ENCODE data around the gene DUSP5.

The DUSP5 gene

DNA sequence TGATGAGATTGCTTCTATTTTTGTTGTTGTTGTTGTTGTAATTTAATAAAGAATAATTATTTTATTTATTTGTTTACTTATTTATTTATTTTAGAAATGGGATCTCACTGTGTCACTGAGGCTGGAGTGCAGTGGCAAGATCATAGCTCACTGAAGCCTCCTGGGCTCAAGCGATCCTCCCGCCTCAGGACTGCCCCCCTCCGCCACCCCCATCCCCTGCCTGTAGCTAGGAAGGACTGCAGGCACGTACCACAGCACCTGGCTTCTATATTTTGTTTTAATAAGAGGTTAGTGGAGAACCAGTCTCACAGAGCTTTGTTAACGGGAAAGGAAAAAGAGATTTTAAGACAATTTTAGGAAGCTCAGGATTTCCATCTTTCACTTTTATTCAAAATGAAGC lies 50.3 kb downstream of the DUSP5 start:
- DNase-seq = no peak

DNA sequence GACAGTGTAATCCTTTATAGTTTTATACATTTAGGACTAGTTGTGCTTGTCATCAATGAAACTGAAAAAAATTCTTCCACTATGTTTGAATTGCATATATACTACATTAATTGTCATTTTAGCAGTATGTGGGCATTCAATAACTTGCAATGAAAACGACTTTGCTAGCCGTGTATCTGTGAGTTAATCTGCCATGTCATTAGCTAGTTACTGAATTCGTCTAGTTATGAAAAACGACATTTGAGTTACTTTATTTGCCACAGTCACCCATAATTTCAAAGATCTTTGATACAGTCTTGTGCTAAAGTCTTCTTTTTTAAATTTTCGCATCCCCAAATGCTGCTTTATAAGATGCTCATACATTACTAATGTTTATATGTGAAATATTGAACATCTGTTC lies 51.5 kb downstream of the DUSP5 start:
- no peak for DNase-seq

DNA sequence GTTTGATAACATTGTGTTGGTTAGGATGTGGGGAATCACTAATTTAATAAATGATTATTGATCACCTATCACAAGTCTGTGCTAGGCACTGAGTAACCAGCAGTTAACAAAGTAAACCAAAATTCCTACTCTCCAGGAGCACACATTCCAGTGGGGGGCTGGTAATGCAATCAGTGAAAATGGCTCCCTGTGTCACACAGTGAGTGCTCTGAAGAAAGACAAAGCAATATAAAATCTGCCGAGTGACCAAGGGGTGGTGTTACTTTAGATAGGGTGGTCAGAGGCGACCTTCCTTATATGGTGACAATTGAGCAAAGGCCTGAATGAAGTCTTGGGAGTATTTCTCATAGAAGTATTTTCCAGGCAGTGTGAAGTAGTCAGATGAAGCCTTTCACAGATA lies 56.2 kb downstream of the DUSP5 start:
- no peak for DNase-seq

DNA sequence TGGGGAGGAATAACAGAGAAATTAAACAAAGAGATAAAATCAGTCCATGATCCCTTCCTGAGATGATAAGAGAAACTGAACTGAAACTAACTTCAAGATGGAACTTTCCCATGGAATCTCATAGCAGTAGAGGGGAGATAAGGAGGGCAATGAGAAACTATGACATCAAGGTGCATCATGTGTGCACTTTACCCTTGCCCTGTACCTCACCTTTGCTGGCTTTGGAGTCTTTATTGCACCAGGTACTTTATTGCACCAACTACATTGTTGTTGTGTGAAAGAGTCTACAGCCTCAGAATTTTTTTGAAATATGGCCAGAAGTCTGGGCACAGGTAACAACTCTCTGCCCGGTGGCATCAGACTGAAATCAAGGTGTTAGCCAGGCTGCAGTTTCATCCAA lies 58.6 kb downstream of the DUSP5 start:
- no peak for DNase-seq

DNA sequence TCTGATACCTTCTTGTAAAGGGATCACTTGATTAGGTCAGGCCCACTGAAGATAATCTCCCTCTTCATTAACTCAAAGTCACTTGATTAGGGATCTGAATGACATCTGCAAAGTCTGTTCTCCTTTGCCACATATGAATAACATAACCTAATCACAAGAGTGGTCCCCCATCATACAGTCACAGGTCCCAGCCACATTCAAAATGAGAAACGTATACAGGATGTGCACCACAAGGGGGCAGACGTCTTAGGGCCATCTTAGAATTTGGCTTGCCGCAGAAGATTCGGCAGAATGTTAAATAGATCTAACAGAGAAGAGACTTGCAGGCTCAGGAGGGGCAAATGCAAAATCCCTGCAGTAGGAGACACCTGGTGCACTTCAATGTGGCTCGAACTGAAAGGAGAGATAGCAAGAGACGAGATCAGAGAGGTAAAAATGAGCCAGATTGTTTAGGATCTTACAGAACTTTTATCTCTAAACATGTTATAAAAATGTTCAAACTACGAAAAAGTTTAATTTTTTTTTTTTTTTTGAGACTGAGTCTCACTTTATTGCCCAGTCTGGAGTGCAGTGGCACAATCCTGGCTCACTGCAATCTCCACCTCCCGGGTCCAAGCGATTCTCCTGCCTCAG lies 59.4 kb downstream of the DUSP5 start:
- DNase-seq = peak; percentile 90

DNA sequence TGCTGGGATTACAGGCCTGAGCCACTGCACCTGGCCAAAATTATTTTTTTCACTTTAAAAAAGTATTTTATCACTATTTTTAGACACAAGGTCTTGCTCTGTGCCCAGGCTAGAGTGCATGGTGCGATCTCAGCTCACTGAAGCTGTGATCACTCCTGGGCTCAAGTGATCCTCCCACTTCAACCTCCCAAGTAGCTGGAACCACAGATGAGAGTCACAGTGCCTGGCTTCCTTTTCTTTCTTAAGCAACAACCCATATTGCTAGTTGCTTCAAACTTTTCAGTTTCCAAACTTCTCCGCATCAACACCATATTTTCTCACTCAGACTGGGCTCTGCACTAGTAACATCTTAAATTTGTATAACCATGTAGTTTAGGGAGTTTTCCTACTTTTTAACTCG lies 60.3 kb downstream of the DUSP5 start:
- no peak for DNase-seq

DNA sequence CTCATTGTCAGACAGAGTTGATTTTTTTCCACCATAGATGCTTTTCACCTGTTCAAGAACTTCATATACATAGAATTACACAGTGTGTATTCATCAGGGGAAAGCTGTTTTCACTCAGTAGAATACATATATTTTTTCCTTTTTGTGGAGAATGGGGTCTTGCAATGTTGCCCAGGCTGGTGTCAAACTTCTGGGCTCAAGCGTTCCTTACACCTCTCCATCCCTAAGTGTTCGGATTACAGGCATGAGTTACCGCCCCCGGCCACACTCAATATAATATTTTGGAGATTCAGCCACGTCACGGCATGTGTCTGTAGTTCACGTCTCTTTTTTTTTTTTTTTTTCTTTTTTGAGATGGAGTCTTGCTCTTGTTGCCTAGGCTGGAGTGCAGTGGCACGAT lies 62.3 kb downstream of the DUSP5 start:
- DNase-seq = no peak
